Activated CD4-positive, CD25-positive, alpha-beta regulatory T cell treated with anti-CD3 and anti-CD28 coated beads, Interleukin-2, amount 50 U/mL, for 72 hours (primary cell): Measurements from ENCODE around the gene HOXA2.

Experiments
- DNase-seq: peaks from one replicate; pipeline ENCODE4 v3.0.0; 2021

HOXA2 gene

GRCh38 chr7:27124902-27125689, 22.6 kb upstream of the HOXA2 start:
- no peak for DNase-seq

DNA sequence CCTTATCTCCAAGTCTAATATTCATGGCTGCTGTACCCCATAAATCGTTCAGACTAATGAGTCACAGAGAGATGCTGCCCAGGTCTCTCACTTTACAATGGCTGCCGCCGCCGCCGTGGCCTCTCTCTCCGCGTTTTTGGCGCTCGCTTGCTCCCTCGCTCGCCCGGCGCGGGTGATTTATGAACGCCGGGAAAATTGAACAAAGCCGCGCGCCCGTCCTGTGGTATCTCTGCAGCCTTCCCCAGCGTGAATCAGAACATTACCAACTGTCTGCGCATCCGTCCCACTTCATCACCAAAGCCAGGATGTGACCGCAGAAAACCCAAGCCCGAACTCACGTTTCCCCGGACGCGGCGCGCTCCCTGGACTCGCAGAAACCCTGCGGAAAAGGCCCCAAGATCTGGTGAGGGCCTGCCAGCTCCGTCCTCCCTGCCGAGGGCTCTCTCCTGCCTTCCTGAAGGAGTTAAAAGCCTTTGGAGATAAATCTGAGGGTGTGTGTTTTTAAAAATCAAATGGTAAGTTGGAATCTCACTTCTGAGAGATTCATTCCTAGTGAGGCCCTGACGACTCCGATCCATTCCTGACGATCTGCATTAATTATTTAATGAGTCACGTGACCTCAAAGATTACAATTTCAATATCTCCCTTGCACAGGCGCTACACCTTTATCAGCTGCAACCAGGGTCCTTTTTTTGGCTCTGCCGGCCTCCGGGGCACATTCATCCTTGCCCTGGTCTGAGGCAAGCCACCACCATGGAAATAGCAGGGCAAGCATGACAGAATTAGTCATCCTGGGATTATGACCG, 21.8 kb upstream of the HOXA2 start:
- no peak for DNase-seq

- no peak for DNase-seq
These were observed 21.1 kb upstream of the HOXA2 start for GRCh38 chr7:27123477-27124053.

- DNase-seq: no peak
These were observed 20.6 kb upstream of the HOXA2 start for GRCh38 chr7:27123007-27123476.

DNA sequence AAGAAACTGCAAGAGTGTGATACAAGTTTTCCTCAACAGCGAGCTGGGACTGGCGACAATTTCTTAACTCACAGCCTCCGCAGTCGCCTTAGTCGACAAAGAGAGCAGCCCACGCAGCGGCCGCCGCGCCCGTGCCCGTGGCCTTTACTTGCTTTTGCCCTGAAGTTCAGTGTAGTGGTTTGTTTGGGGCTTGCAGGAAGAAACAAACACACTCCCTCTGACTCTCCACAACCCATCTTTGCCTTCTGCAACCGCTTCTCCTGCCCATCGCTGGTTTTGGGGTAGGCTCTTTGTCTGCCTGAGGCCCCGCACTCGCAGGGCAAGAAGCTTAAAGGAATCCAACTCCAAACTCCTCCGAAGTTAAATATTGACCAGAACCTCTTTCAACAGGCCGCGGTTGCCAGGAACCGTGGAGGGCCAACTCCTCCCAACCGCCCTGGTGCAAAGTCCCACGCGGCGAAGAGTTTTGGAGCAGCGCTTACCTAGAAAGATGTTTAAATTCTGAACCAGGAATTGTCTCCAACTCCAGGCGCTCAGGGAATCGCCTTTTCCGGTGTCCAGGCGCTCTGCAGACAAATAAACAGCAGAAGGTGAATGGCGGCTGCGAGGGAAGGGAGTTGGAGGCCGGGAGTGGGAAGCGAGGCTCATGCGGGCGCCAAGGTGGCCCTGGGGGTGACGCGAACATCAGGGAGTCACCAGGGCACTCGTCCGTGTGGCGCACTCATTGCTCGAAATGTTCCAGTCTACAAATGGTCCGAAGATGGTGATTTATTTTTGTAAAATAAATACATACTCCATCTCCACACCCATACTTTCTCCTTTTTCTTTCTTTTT, 19.8 kb upstream of the HOXA2 start:
- no peak for DNase-seq

DNA sequence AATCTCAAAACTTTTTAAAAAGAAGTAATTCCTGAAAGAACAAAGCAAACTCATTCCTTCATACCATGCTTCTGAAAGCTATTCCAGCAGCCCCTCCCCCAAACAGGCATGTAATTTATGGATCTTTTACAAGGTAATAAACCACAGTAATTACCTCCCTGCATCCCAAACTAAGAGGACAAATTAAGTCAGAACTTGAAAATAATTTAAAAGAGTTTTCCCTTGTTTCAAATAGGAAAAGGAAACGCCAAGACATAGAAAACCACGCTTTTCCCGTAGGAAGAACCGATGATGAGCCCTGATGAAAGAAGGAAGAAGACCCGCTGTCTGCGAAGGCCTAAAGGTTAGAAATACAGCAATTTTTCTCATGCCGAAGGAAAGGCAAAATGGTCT, 19.2 kb upstream of the HOXA2 start:
- no peak for DNase-seq

DNA sequence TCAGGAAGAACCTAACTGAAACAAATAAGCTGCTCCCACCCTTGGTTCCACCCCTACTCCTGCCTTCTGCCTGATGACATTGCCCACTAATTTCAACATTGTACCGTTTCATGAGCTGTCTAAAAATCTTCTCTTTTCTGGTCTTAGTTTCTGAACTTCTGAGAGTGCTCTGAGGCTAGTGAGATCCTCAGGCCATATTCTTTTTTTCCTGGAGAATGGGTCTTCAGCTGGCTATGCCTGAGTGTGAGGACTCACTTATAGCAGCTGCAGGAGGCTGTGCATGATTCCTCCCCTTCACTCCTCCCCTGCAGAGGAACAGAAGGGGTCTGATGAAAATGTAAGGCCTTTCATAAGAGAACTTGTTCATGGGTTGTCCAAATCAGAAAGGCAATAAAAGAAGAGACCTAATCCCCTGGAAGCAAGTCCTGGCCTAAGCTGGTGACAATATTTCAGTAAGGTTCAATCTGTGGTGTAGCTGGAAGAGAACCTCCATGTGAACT, 17.0 kb upstream of the HOXA2 start:
- DNase-seq: no peak

DNA sequence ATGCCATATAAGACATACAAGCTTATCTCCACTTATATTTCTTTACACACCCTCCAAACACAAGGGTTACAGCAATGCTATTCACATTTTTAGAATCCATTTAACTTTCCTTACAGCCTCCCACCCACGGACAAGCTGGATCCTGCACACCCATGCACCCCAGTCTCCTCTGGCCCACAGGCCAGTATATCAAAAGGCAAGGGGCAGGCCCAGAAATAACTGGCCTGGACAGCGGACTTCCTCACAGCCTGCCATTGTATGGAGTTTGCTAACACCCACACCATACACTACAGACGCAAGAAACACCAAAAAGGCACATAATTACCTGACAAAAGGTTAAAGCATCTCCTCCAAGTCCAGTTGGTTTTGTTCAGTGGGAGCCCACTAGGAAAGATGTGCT, 16.1 kb upstream of the HOXA2 start:
- DNase-seq: no peak

- DNase-seq: no peak
These were observed 15.5 kb upstream of the HOXA2 start for GRCh38 chr7:27117887-27118491.

GRCh38 chr7:27116962-27117886, 14.7 kb upstream of the HOXA2 start:
- no peak for DNase-seq

DNA sequence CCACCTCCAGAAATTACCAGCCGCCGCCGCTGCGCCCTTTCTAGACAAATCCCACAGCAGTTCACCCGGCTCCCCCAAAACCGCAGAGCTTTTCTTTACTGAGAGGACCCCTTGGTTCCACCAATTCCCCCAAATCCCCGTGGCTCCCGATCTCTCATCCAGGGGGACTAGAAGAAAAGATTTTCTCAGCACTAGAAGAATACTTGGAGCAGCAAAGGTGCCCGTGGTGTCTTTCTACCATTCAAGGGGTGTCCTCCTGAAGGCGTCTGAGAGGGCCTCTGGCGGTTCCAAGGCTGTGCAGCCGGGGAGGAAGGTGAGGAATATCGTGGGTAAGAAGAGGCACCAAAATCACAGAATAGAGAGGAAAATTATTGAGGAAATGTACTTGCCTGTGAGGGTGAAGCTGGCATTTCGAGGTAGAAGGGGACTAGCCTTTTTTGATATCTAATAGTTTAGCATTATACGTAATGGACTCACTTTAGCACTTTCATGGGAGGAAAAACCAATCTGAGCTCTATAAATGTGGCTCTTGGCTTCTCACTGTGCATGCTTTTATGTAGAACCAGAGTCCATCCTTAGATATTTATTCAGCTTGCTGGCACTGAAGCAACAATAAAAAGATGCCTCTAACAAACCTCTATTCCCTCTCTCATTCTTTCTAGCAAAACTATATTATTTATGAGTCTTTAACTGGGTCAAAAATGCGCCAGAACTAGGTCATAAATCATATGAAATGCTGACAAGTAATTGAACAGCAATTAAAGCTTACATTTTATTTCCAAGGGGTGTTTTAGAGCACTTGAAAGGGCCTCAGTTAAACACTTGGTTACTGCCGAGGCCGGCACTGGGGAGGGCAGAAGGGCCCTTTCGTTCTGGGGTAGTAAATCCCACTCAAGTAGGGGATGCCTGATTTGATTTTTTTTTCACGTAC, 13.8 kb upstream of the HOXA2 start:
- no peak for DNase-seq

DNA sequence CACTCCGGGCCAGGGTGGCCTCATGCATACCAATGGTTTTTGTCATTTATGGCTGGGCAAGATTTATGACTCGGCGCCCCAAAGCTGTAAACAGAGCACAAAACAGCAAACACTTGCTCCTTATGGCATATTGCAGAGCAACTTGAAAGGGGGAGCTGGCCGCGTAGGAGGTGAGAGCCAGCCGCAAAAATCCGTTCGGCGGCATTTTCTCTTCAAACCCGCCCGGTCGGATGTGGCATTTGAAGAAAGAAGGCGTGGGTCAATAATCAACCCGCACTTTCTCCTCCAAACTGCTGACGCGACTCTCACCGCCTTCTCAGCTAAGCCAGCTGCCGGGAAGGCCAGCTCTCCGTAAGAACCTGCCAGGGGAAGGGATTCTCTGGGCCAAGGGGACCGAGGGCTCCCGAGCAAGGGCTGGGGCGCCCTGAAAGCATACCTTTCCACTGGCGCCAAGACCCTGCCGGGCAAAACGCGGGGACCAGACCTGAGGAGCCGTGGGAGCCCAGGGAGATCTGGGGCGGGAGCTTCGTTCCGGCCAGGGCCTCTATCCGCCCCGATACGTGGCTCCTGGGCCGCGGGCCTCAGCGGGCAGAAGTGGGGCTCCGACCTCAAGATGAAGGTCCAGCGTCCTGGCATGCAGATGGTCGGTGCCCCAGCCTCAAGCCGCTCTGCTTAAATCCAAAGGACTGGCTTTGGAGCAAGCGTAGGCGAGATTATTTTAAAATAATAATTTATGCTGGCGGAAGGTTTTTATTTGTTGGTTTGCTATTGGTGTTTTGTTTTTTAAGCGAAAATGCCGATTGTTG, 12.9 kb upstream of the HOXA2 start:
- no peak for DNase-seq

DNA sequence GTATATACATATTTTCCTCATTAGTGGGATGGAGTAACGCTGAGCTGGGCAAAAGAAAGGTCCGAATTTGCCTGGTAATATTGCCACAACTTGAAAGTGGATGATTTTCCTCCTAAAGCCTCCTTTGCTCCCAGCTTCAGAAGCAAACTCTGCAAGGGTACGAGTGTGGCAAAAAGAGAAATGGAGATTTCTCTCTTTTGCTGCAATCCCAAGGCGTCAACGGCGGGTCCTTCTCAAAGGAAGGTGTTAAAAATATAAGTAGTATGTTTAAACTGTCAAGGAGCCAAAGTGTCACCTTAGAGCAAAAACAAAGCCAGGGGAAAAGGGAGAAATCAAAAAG, 12.4 kb upstream of the HOXA2 start:
- no peak for DNase-seq

DNA sequence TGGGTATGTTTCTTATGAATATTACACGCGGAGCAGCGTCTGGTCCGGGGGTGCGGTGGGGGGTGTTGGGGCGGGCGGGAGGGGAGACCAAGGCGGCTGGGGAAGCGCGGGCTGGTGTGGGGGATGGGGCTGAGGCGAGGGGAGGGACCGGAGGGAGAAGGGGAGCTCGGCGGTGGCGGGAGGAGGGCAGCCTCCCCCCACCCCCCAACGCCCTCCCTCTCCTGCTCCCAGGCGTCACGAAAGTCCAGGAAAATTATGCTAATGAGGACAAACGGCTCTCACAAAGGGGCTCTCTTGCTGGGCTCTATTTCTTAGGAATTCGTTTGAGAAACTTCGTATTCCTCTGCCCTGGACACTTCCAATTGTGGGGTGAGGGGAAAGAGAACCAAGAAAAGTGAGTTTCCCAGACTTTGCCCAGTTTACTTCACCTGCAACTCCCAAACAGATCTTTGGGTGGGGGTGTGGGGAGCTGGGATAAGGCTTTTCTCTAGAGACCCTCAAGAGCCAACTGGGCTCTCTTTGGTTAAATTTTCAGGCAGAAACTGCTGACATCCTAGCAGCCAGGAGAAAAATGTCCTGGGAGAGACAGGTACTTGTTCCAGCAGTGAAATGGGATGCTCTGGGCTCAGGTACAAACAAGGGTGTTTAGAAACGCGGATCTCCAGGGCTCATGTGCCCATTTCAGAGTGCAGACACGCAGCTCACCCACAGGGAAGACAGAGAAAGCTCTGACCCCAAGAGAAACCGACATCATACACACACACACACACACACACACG, 11.7 kb upstream of the HOXA2 start:
- no peak for DNase-seq

DNA sequence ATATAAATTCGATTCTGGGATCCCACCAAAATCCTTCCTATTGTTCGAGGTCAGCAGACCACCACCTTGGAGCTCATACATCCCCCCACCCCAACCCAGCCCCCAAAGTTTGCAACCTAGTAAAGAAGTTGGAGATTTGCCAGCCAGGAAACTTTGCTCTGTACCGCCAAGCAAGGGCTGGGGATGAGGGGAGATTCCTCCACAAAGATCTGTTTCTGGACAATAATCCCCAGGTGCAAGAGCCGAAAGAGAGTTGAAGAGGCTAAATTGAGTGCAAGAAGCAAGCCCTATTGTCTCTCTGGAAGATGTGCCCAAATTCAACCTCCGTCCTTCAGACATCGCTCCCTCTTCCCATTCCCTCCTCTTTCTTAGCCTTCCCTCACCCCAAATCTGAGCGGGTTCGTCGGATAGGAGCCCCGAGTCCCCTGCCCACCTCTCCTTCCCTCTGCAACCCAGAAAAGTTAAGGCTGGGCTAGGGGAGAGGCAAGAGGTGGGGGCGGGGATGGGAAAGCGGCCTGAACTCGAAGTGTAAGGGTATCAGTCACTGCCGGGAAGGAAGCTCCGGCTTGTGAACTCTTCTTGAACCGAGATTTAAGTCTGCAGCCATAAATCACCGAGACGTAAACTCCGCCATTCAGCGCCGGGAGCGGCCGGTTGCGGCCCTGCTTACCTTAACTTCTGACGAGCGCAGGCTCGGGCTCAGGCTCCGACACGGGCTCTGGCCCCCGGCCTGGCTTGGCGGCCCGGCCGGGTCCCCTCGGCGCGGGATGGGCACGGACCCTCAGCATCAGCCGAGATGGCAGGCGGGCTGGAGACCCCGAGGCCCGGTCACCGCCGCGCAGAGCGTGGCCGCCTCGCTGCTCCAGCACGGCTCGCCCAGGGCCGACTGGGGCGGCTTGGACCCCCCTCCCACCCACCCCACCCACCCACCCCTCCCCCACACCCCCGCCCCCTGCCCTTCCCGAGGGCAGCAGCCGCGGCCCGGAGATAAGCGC, 10.8 kb upstream of the HOXA2 start:
- no peak for DNase-seq

DNA sequence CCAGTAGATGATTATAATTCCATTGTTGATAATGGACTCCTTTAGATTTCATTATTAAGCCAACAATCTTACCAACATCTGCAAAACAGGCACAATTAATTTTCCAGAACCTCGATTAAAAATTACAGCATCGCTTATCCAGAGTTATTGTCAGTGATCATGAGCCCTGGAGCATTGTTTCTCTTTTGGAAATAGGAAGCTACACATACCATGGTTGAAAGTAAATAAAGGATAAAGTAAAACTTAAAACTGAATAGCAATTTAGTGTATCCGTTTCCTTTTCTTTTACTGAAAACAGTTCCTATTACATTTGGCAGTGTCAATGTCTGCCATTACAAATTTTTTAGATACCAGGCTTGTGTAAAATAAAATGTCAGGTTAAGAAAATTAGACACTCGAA, 9.9 kb upstream of the HOXA2 start:
- no peak for DNase-seq

GRCh38 chr7:27111751-27112277, 9.3 kb upstream of the HOXA2 start:
- DNase-seq: no peak
